Mesodermal cell (in vitro differentiated cells): ENCODE results near the gene MYBPHL.

Experiments
- H3K27ac ChIP-seq: 2 replicates; pipeline ENCODE4 v1.7.0; 2013; ENCODE audit warnings: mild to moderate bottlenecking, low read depth, low read length, moderate library complexity; ENCODE audit not compliant: severe bottlenecking
- H3K36me3 ChIP-seq: 2 replicates; pipeline ENCODE4 v1.7.1; 2013; ENCODE audit warnings: mild to moderate bottlenecking, low read length, moderate library complexity; ENCODE audit not compliant: control insufficient read depth, insufficient read depth
- H3K4me1 ChIP-seq: one replicate; pipeline ENCODE4 v1.7.1; 2013; ENCODE audit warnings: mild to moderate bottlenecking, low read length; ENCODE audit not compliant: insufficient read depth, control insufficient read depth, poor library complexity, severe bottlenecking
- H3K4me3 ChIP-seq: 2 replicates; pipeline ENCODE4 v1.7.0; 2013; ENCODE audit warnings: low read length, control low read depth, mild to moderate bottlenecking; ENCODE audit not compliant: insufficient read depth, poor library complexity, severe bottlenecking; ENCODE audit errors: extremely low read depth
- H3K9me3 ChIP-seq: 2 replicates; pipeline ENCODE4 v1.7.1; 2013; ENCODE audit warnings: mild to moderate bottlenecking, low read length, moderate library complexity; ENCODE audit not compliant: control insufficient read depth
- WGBS, 2 experiments: methylation state at CpG; one replicate each; pipeline ENCODE4 v1.1.5; 2013; ENCODE audit warnings: missing lambda C conversion rate in 2 of 2; ENCODE audit not compliant: insufficient coverage in 2 of 2; 5-methylcytosine and 5-hydroxymethylcytosine counted together

The MYBPHL gene

GRCh38 chr1:109263597-109264378, 43.0 kb downstream of the MYBPHL start:
- H3K27ac ChIP-seq = no peak overlapping the region
- H3K9me3 ChIP-seq = no peaks in the 10 kb centered on the region
- H3K4me1 ChIP-seq = peaks cover 10% of the 10 kb centered on the region
- H3K4me3 ChIP-seq = no peak overlapping the region
- H3K36me3 ChIP-seq = peaks cover 8% of the 10 kb centered on the region
- WGBS, 2 experiments = 47 to 62% methylated on average over 16 to 25 of the region's 29 CpGs

- H3K4me3 ChIP-seq = no peak overlapping the region
- WGBS, 2 experiments = 76 to 77% methylated on average over 10 to 11 of the region's 12 CpGs
- no peak overlapping the region for H3K27ac ChIP-seq
- peaks cover 8% of the 10 kb centered on the region for H3K36me3 ChIP-seq
- H3K4me1 ChIP-seq = peaks cover 10% of the 10 kb centered on the region
- H3K9me3 ChIP-seq = no peaks in the 10 kb centered on the region
These were observed 43.6 kb downstream of the MYBPHL start for GRCh38 chr1:109263234-109263596.

DNA sequence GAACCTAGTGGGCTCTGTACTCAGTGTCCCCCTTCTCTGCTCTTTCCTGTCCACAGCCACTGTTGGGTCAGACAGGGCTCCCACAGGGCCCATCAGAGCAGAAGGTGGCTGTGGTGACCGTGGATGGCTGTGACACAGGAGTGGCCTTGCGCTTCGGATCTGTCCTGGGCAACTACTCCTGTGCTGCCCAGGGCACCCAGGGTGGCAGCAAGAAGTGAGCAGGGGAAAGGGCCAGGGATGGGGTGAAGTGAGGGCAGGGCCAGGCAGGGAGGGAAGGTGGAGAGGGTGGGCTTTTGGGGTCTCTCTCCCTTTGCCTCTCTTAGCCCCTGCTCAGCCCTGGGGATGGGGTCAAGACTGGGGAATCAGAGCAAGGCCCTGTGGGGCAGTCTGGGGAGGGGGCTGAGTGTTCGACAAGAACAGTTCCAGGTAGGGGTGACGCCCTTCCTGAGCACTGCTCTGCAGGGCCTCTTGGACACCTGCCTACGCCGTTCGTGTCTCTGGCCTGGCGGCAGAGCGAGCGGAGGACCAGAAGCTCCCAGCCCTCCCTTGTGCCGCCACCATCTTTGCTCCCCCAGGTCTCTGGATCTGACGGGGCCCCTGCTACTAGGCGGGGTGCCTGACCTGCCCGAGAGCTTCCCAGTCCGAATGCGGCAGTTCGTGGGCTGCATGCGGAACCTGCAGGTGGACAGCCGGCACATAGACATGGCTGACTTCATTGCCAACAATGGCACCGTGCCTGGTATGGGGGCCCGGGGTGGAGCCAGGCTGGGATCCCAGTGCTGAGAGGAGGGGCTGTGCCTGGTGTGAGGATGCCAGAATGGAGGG, 44.4 kb downstream of the MYBPHL start:
- 91 to 96% methylated on average over 19 to 22 of the region's 22 CpGs for WGBS, 2 experiments
- peaks cover 5% of the 10 kb centered on the region for H3K36me3 ChIP-seq

GRCh38 chr1:109261578-109261977, 45.2 kb downstream of the MYBPHL start:
- peaks cover 13% of the 10 kb centered on the region for H3K4me1 ChIP-seq
- no peaks in the 10 kb centered on the region for H3K9me3 ChIP-seq
- no peak overlapping the region for H3K27ac ChIP-seq
- H3K36me3 ChIP-seq = peaks cover 5% of the 10 kb centered on the region
- 89 to 92% methylated on average over 3 to 5 of the region's 6 CpGs for WGBS, 2 experiments
- H3K4me3 ChIP-seq = no peak overlapping the region

More for the DNA sequence above, 44.4 kb downstream of the MYBPHL start:
- H3K4me3 ChIP-seq = no peak overlapping the region
- no peaks in the 10 kb centered on the region for H3K9me3 ChIP-seq
- H3K4me1 ChIP-seq = peaks cover 13% of the 10 kb centered on the region
- no peak overlapping the region for H3K27ac ChIP-seq

DNA sequence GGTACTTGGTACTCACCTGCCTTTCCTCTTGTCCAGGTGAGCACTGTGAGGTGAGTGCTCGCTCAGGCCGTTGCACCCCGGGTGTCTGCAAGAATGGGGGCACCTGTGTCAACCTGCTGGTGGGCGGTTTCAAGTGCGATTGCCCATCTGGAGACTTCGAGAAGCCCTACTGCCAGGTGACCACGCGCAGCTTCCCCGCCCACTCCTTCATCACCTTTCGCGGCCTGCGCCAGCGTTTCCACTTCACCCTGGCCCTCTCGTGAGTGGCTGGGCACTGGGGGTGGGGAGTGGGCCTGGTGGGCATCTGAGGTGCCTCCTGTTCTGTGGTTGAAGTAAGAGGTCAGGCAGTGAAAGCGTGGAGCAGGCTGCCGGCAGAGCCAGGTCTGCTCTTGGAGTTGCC, 45.8 kb downstream of the MYBPHL start:
- H3K36me3 ChIP-seq = peaks cover 5% of the 10 kb centered on the region
- no peak overlapping the region for H3K4me3 ChIP-seq
- WGBS, 2 experiments = 91 to 96% methylated on average over 16 of the region's 16 CpGs
- no peak overlapping the region for H3K27ac ChIP-seq
- peaks cover 13% of the 10 kb centered on the region for H3K4me1 ChIP-seq
- no peaks in the 10 kb centered on the region for H3K9me3 ChIP-seq

- Histone ChIP-seq H3K27ac (no peak overlapping the region), H3K9me3 (no peaks in the 10 kb centered on the region), H3K36me3 (peaks cover 5% of the 10 kb centered on the region)
These were observed 46.9 kb downstream of the MYBPHL start for GRCh38 chr1:109259674-109260557.

GRCh38 chr1:109258481-109259466, 48.0 kb downstream of the MYBPHL start:
- Histone ChIP-seq H3K9me3 (no peaks in the 10 kb centered on the region), H3K27ac (no peak overlapping the region), H3K4me1 (peaks cover 29% of the 10 kb centered on the region), H3K36me3 (no peaks in the 10 kb centered on the region), H3K4me3 (no peak overlapping the region)
- 94 to 95% methylated on average over 64 to 68 of the region's 69 CpGs for WGBS, 2 experiments

More at GRCh38 chr1:109259674-109260557, 46.9 kb downstream of the MYBPHL start:
- Histone ChIP-seq H3K4me1 (peaks cover 18% of the 10 kb centered on the region), H3K4me3 (no peak overlapping the region)
- WGBS, 2 experiments = 73 to 74% methylated on average over 4 to 5 of the region's 7 CpGs

DNA sequence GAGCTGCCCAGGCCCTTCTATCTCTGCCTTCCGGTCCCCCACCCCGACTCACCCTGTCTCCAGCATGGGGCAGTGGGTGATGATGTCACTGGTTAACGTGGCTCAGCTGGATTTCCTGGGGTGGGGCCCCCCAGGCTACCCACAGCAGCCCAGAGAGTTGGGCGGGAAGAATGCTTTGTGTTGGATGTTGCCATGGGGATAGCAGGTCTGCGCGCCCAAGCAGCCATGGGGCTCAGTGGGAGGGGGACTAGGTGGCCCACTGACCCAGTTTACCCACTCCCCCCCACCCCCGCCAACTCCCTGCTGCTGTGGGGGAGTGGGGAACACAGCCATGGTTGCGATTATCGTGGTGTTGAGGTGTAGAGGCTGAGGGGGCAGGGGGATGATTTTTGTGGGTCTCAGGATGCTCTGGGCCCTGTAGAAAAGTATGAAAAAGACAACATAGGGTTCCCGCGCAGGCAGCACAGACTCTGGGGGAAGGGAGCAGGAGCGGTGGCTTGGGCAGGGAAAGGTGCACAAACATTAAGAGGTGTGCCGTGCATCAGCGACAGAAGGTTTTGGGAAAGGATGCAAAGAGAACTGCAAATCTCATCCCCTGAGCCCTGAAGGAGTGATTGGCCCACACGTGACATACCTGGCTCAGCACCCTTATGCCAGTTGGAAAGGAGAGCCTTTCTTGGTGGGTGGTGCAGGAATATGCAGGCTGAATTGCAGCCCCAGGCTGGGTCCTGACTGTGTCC, 49.0 kb downstream of the MYBPHL start:
- no peak overlapping the region for H3K4me3 ChIP-seq
- no peak overlapping the region for H3K27ac ChIP-seq
- H3K9me3 ChIP-seq = no peaks in the 10 kb centered on the region
- peaks cover 38% of the 10 kb centered on the region for H3K4me1 ChIP-seq
- 96 to 100% methylated on average over 6 to 8 of the region's 15 CpGs for whole genome bisulfite sequencing, 2 experiments
- H3K36me3 ChIP-seq = no peaks in the 10 kb centered on the region

GRCh38 chr1:109256971-109257681, 49.7 kb downstream of the MYBPHL start:
- no peaks in the 10 kb centered on the region for H3K9me3 ChIP-seq
- no peak overlapping the region for H3K4me3 ChIP-seq
- WGBS, 2 experiments = 86 to 92% methylated on average over 3 to 4 of the region's 5 CpGs
- H3K27ac ChIP-seq = no peak overlapping the region
- H3K4me1 ChIP-seq = peaks cover 38% of the 10 kb centered on the region
- H3K36me3 ChIP-seq = no peaks in the 10 kb centered on the region
